GM12878 (cell line): Measurements from ENCODE around the gene LRFN2. TPM values are rescaled to one million over a fixed set of nuclear protein-coding genes. Genes with fewer than 3 reads are reported as not detected.

Experiments used
- ATAC-seq: fragments of 200-7000 bp; cut with Tn5 transposase; 3 replicates; pipeline ENCODE4 v1.9.1; 2020; ENCODE audit warnings: mild to moderate bottlenecking, moderate library complexity
- BruUV-seq: library from RNA; stranded (reverse); fragments of 400-500 nt; replicated peaks from 2 replicates; lab custom pipeline; 2021; lab: Mats Ljungman, UMichigan
- CTCF ChIA-PET: fragments of 300-600 bp; sonication (Branson Sonifier 250); formaldehyde crosslinking; extraction: SDS; loops from one replicate; lab custom pipeline; 2021; ENCODE audit warnings: inconsistent platforms; lab: Yijun Ruan, JAX
- POLR2A ChIA-PET: fragments of 350-600 bp; formaldehyde crosslinking; extraction: SDS; loops from one replicate; lab custom pipeline; 2021; ENCODE audit warnings: inconsistent platforms; lab: Charles Lee
- RAD21 ChIA-PET: fragments of 300-600 bp; sonication (Branson Sonifier 250); formaldehyde crosslinking; loops from one replicate; lab custom pipeline; 2023; ENCODE audit warnings: antibody characterized with exemption; ENCODE audit not compliant: unreplicated experiment; lab: Charles Lee
- SMC1A ChIA-PET: fragments of 300-600 bp; sonication (Branson Sonifier 250); formaldehyde crosslinking; loops from one replicate; lab custom pipeline; 2023; ENCODE audit not compliant: unreplicated experiment, uncharacterized antibody; lab: Charles Lee
- DNase-seq: peaks from one replicate; pipeline ENCODE4 v3.0.0-alpha.2; 2011; ENCODE audit warnings: low read depth, low spot score
- FAIRE-seq: peaks from 3 replicates; lab custom pipeline; 2011; peaks lifted over from hg19 to GRCh38; lab: Jason Lieb, UNC
- H2AFZ ChIP-seq: 2 replicates; pipeline ENCODE4 v1.6.0; 2011; ENCODE audit warnings: low read depth, low read length, control low read depth; ENCODE audit not compliant: control insufficient read depth
- H3K27ac ChIP-seq: 2 replicates; pipeline ENCODE4 v1.5.1; 2011; ENCODE audit warnings: control low read depth; ENCODE audit not compliant: control insufficient read depth, insufficient read depth
- H3K27me3 ChIP-seq, 2 experiments: replicated peaks in 1 of 2; 2 replicates each; pipeline versions ENCODE4 v1.6.0 to v1.6.1; 2011; ENCODE audit warnings: low read length in 1 of 2; ENCODE audit not compliant: control insufficient read depth in 2 of 2, insufficient read depth in 2 of 2
- H3K36me3 ChIP-seq, 2 experiments: 2 replicates each; pipeline ENCODE4 v1.5.1; 2011; ENCODE audit warnings: low read length in 1 of 2; ENCODE audit not compliant: control insufficient read depth in 2 of 2, insufficient read depth in 2 of 2
- H3K4me1 ChIP-seq: 2 replicates; pipeline ENCODE4 v1.6.1; 2011; ENCODE audit warnings: mild to moderate bottlenecking, low read length, moderate library complexity, mixed read lengths; ENCODE audit not compliant: control insufficient read depth, insufficient read depth
- H3K4me2 ChIP-seq: 2 replicates; pipeline ENCODE4 v1.6.0; 2011; ENCODE audit warnings: control low read depth; ENCODE audit not compliant: control insufficient read depth, insufficient read depth
- H3K4me3 ChIP-seq: fragments of 200-600 bp; sonication (generic); 2 replicates; pipeline ENCODE4 v1.5.1; 2016
- H3K79me2 ChIP-seq: 2 replicates; pipeline ENCODE4 v1.6.0; 2011; ENCODE audit warnings: low read length; ENCODE audit not compliant: control insufficient read depth, insufficient read depth
- H3K9ac ChIP-seq: 2 replicates; pipeline ENCODE4 v1.8.0; 2011; ENCODE audit warnings: low read length, control low read depth, mixed read lengths; ENCODE audit not compliant: control insufficient read depth, insufficient read depth
- H3K9me3 ChIP-seq: replicated peaks from 3 replicates; pipeline ENCODE4 v1.5.1; 2011; ENCODE audit warnings: mild to moderate bottlenecking, low read length; ENCODE audit not compliant: control insufficient read depth, insufficient read depth
- H4K20me1 ChIP-seq: 2 replicates; pipeline ENCODE4 v1.6.0; 2011; ENCODE audit not compliant: control insufficient read depth, insufficient read depth
- CBX3 ChIP-seq: fragments of 200-600 bp; sonication (generic); IDR thresholded peaks from 2 replicates; pipeline ENCODE4 v1.6.1; 2016; ENCODE audit warnings: low read depth, borderline replicate concordance
- RAD21 ChIP-seq: IDR thresholded peaks from 2 replicates; pipeline ENCODE4 v1.6.1; 2011; ENCODE audit warnings: mild to moderate bottlenecking, low read depth, low read length, moderate library complexity; ENCODE audit not compliant: insufficient read depth
- WGBS: methylation state at CpG from one replicate; pipeline ENCODE4 v1.1.6; 2016; ENCODE audit warnings: low lambda C conversion rate; ENCODE audit not compliant: insufficient replicate concordance, insufficient coverage; ENCODE audit errors: missing lambda C conversion rate; 5-methylcytosine and 5-hydroxymethylcytosine counted together
- in situ Hi-C: fragments of 300-500 bp; cut with MboI; formaldehyde crosslinking; loops from 9 replicates; pipeline ENCODE4 v1.14.3; 2018; ENCODE audit warnings: mixed read lengths
- intact Hi-C: fragments of 100-400 bp; cut with micrococcal nuclease; formaldehyde crosslinking; loops from one replicate; pipeline ENCODE4 v1.14.2; 2022; ENCODE audit not compliant: unreplicated experiment
- polyA plus RNA-seq, 11 experiments: library from polyadenylated mRNA; depleted of rRNA in 4 of 11; unstranded in 6 of 11; stranded (reverse) in 5 of 11; fragments of >200 nt; fragmentation: Nextera tagmentation in 4 of 11; fragmentation: Illumina TruSeq in 1 of 11; extraction: Ambion mirVana in 4 of 11; extraction: Trizol in 1 of 11; gene quantifications; 1 replicate in 1 of 11; 2 replicates in 10 of 11; pipeline versions ENCODE4 v1.2.1 to v1.2.3, GENCODE V29; 2011 to 2016; ENCODE audit warnings: inconsistent platforms in 2 of 11, missing spikeins in 2 of 11, low read depth in 1 of 11
- total RNA-seq, 4 experiments: library from RNA; depleted of rRNA in 3 of 4; stranded (reverse); fragments of >200 nt in 3 of 4; fragmentation: Illumina TruSeq in 1 of 4; extraction: Trizol in 1 of 4; gene quantifications; 2 replicates each; pipeline versions ENCODE4 v1.2.1 to v1.2.3, GENCODE V29; 2013 to 2021
- TF ChIP-seq, protein P1 (sequence below): IDR thresholded peaks from 2 replicates; pipeline ENCODE4 v1.6.1; 2012; ENCODE audit warnings: improper control_type of control experiment, low read depth, low read length; ENCODE audit not compliant: insufficient replicate concordance

LRFN2 gene
- total and polyA plus RNA-seq, 10 of the 15 experiments (the other 5 are each of a cell fraction or from before 2014, with no cell fraction given): not detected

DNA sequence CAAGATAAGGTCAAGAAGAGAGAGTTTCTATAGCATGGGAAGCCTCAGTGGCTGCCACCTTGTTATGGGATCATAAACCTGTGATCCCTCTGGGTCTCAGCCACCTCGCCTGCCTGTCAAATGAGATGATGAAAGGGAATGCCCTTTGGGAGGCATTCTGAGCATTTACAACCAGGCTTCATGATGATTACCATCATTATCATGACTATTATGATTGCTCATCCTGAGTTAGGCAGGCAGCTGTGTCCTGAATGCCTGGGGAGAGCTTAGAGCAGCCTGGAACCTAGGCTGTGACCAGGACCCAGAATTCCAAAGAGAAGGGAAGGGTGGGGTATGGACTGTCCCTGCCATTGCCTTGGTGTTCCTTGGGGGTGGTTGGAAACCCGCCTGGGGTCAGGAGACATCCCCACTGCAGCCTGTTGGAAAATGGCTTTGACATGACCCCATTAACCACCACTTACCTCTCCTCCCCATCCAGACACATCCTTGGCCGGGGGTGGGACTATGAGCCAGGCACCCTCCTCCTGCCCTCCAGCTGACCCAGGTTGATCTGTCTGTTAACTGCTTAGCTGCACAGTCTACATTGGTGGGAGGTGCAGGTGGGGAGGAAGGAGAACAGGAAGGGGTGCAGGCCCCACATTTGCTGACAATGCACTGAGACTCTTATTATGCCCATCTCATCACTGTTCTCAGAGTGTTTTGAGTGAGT, 51.9 kb downstream of the LRFN2 start:
- H3K4me1 ChIP-seq: no peaks in the 10 kb centered on the region
- H3K9me3 ChIP-seq: no peaks in the 10 kb centered on the region
- H3K4me3 ChIP-seq: no peak overlapping the region
- H3K4me2 ChIP-seq: no peak overlapping the region
- ChIA-PET POLR2A (no interaction called here), CTCF (interaction anchor here (0.6 to 1.8 kb wide), 2 partner anchors 14 to 1590 kb away, joined by 3 to 6 read pairs; no protein-coding TSS in a partner anchor), SMC1A (no interaction called here), RAD21 (no interaction called here)
- FAIRE-seq (no peak), ATAC-seq (no peak), DNase-seq (no peak)
- no peaks in the 10 kb centered on the region for H3K79me2 ChIP-seq
- intact Hi-C loops (no loop called here), in situ Hi-C loops (no loop called here)
- no peaks in the 10 kb centered on the region for H4K20me1 ChIP-seq
- BruUV-seq: no TSS peak
- TF ChIP-seq, protein P1, sequence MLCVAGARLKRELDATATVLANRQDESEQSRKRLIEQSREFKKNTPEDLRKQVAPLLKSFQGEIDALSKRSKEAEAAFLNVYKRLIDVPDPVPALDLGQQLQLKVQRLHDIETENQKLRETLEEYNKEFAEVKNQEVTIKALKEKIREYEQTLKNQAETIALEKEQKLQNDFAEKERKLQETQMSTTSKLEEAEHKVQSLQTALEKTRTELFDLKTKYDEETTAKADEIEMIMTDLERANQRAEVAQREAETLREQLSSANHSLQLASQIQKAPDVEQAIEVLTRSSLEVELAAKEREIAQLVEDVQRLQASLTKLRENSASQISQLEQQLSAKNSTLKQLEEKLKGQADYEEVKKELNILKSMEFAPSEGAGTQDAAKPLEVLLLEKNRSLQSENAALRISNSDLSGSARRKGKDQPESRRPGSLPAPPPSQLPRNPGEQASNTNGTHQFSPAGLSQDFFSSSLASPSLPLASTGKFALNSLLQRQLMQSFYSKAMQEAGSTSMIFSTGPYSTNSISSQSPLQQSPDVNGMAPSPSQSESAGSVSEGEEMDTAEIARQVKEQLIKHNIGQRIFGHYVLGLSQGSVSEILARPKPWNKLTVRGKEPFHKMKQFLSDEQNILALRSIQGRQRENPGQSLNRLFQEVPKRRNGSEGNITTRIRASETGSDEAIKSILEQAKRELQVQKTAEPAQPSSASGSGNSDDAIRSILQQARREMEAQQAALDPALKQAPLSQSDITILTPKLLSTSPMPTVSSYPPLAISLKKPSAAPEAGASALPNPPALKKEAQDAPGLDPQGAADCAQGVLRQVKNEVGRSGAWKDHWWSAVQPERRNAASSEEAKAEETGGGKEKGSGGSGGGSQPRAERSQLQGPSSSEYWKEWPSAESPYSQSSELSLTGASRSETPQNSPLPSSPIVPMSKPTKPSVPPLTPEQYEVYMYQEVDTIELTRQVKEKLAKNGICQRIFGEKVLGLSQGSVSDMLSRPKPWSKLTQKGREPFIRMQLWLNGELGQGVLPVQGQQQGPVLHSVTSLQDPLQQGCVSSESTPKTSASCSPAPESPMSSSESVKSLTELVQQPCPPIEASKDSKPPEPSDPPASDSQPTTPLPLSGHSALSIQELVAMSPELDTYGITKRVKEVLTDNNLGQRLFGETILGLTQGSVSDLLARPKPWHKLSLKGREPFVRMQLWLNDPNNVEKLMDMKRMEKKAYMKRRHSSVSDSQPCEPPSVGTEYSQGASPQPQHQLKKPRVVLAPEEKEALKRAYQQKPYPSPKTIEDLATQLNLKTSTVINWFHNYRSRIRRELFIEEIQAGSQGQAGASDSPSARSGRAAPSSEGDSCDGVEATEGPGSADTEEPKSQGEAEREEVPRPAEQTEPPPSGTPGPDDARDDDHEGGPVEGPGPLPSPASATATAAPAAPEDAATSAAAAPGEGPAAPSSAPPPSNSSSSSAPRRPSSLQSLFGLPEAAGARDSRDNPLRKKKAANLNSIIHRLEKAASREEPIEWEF: no peak
- TF ChIP-seq CBX3 (no peak), RAD21 (no peak)
- H2AFZ ChIP-seq: no peak overlapping the region
- no peaks in the 10 kb centered on the region; a peak in 2 of 4 replicates for H3K27me3 ChIP-seq
- WGBS: 1% methylated on average over 3 of the region's 3 CpGs
- no peak overlapping the region for H3K9ac ChIP-seq
- no peak overlapping the region for H3K27ac ChIP-seq
- H3K36me3 ChIP-seq: no peaks in the 10 kb centered on the region
